HuH-7.5 (cell line): ENCODE data around the gene PPARG.
A peak's percentile ranks its signal among the peaks of the same experiment; 100 is the strongest.

Experiments used
- DNase-seq: peaks from one replicate; pipeline ENCODE4 v3.0.0; 2011; ENCODE audit warnings: low spot score

The PPARG gene

GRCh38 chr3:12313519-12313918 is 24.6 kb downstream of the PPARG start:
- DNase-seq, result no peak

- no peak for DNase-seq
Measured at GRCh38 chr3:12316253-12316652, 27.4 kb downstream of the PPARG start.

GRCh38 chr3:12316729-12317351 is 28.0 kb downstream of the PPARG start:
- peak; percentile 32 for DNase-seq

- no peak for DNase-seq
Measured at GRCh38 chr3:12317914-12318313, 29.0 kb downstream of the PPARG start.

GRCh38 chr3:12318758-12319621 is 30.1 kb downstream of the PPARG start:
- DNase-seq, result no peak

- no peak for DNase-seq
Measured at GRCh38 chr3:12321015-12321414, 32.1 kb downstream of the PPARG start.

GRCh38 chr3:12323237-12323636 is 34.4 kb downstream of the PPARG start:
- no peak for DNase-seq

- no peak for DNase-seq
Measured at GRCh38 chr3:12325586-12326515, 37.0 kb downstream of the PPARG start.

GRCh38 chr3:12327021-12327420 is 38.2 kb downstream of the PPARG start:
- DNase-seq, result no peak

GRCh38 chr3:12328132-12328836 is 39.4 kb downstream of the PPARG start:
- DNase-seq, result no peak

- DNase-seq, result no peak
Measured at GRCh38 chr3:12328837-12329462, 40.1 kb downstream of the PPARG start.

GRCh38 chr3:12334786-12335185 is 45.9 kb downstream of the PPARG start:
- no peak for DNase-seq

- no peak for DNase-seq
Measured at GRCh38 chr3:12335421-12335820, 46.6 kb downstream of the PPARG start.

GRCh38 chr3:12336099-12336498 is 47.2 kb downstream of the PPARG start:
- DNase-seq, result no peak

- DNase-seq, result no peak
Measured at GRCh38 chr3:12338595-12339546, 50.0 kb downstream of the PPARG start.

- no peak for DNase-seq
Measured at GRCh38 chr3:12339701-12340480, 51.0 kb downstream of the PPARG start.

- no peak for DNase-seq
Measured at GRCh38 chr3:12340506-12340905, 51.6 kb downstream of the PPARG start.

- DNase-seq, result no peak
Measured at GRCh38 chr3:12342151-12342550, 53.3 kb downstream of the PPARG start.

GRCh38 chr3:12343047-12343501 is 54.2 kb downstream of the PPARG start:
- no peak for DNase-seq
